GM11168 (cell line): ENCODE data around the gene TRIP10.

ENCODE experiments used
- in situ Hi-C: fragments of 300-500 bp; cut with MboI; formaldehyde crosslinking; loops from one replicate; pipeline ENCODE4 v1.12.0; 2022; ENCODE audit warnings: low sequenced_read_pairs; ENCODE audit not compliant: unreplicated experiment

TRIP10 gene

DNA sequence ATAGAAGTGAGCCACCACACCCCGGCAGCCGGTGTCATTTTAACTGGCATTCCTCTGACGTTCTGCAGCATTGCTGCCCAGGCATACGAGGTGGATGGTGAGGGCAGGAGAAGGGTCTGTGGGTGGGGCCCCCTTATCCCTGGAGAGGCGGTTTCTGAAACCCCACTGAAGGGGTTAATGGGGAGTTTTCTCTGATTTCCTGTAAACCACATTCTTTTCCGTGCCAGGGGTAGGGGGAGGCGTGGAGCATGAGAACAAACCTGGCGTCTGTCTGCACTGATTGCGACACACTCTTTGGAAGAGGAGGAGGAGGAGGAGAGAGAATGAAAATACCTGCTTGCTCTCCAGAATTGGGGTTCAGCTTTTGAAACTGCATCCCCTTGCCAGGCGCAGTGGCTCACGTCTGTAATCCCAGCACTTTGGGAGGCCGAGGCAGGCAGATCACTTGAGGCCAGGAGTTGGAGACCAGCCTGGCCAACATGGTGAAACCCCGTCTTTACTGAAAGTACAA, 16.3 kb upstream of the TRIP10 start:
- in situ Hi-C loops = no loop called here

DNA sequence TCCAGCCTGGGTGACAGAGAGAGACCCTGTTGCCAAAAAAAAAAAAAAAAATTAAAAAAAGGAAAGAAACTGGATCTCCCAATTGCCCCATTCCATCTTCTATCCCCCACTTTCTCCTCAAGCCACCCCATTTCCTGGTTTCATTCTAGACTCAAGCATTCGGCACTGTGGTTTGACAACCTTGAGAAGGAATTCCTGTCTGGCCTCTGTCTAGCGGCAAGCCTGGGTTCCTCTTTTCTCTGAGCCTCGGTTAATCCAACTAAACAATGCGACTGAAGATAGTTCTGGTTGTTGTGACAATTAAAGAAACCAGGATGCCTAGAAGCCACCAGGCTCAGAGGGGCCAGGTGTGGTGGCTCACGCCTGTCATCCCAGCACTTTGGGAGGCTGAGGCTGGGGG, 15.7 kb upstream of the TRIP10 start:
- in situ Hi-C loops = no loop called here

DNA sequence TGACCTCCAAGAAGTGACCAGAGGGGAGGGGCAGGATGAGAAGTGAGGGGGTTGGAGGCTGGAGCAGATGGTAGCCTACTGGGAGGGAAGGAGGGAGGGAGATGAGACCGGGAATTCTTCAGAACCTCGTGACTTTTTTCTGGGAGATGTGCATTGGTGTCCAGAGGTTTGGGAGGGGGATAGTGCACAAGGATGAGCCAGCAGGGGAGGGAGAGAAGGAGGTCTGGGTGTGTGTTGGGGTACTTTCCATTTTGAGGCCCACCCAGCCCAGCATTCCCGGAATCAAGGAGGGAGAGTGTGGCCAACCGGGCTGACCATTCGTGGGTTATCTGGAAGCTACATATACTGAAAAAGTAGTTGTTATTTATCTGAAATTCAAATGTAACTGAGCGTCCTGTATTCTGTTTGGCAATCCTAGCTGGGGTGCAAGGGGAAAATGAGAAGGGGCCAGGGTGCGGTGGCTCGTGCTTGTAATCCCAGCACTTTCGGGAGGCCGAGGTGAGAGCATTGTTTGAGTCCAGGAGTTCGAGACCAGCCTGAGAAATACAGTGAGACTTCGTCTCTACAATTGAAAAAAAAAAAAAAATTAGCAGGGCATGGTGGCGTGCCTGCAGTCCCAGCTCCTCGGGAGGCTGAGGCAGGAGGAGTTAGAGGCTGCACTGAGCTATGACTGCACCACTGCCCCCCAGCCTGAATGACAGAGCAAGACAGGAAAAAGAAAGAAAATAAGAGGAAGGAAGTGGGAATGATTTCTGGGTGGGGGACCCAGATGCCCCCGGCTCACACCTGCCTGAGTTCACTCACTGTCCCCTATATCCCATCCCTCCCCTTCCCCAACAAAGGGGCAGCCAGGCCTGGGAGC, 14.6 kb upstream of the TRIP10 start:
- in situ Hi-C loops = no loop called here

DNA sequence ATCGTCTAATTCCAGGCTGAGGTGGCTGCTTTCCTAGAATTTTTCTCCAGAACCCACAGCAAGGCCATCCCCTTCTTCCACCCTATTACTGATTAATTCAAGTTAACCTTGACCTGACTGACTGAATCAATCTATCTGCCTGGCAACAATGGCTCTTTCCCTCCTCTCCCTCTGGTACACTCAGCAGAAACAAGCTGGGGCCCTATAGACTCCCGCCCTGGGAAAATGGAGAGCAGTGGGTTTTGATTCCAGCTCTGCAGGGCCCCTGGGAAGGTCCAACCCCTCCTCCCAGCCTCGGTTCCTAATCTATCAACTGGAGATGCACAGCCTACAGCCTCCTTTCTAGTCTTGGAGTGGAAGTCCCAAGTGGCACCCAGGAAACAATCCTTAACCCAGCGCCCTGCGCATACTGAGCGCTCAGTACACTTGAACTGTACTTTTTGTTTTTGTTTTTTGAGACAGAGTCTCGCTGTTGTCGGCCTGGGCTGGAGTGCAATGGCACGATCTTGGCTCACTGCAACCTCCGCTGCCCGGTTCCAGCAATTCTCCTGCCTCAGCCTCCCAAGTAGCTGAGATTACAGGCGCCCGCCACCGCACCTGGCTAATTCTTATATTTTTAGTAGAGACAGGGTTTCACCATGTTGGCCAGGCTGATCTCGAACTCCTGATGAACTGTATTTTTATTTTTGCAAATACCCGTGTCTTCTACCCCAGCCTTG, 13.8 kb upstream of the TRIP10 start:
- in situ Hi-C loops = no loop called here

DNA sequence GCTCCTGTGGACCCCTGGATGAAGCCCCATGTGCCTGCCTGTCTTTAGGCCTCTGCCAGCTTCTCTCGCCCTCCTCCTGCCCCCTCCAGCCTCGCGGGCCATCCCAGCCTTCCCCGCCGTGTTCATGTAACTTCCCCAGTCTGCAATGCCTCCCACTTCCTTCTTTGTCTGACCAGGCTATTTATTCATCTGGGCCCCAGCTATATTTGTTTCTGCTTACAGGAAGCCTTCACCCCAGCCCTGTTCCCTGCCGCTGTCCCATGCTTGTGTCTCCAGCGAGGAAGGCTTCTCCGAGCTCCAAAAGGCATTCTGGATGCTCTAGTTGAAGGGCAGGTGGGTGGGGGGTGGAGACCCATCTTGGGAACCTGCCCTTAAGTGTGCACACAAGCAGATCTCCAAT, 11.1 kb upstream of the TRIP10 start:
- in situ Hi-C loops = no loop called here

DNA sequence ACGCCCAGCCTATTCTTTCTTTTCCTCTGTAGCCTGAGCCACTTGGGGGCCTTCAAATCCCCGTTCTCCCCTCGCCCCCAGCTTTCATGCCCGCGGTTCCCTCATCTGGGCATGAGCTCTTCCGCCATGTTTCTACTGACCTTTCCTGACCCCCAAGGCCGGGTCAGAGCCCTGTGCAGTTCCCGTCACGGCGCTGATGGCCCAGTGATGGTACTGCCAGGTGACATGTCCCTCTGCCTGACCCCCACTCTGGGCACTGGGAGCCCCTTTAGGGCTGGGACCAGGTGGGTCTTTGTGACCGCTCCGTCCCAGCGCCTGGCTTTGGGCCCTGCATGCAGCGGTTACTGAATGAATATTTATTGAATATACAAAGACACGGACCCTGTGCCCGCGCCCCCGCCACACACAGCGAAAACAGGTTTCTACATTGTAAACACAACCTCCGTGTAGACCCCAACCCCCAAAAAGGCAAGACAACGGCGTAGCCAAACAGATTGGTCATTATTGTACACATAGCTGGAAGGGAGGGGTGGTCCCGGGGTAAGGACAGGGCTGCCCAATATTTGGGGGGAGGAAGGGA, 9.8 kb upstream of the TRIP10 start:
- in situ Hi-C loops = loop anchor here (10.0 kb wide), 1 partner anchor 205 kb away; no protein-coding TSS in a partner anchor

DNA sequence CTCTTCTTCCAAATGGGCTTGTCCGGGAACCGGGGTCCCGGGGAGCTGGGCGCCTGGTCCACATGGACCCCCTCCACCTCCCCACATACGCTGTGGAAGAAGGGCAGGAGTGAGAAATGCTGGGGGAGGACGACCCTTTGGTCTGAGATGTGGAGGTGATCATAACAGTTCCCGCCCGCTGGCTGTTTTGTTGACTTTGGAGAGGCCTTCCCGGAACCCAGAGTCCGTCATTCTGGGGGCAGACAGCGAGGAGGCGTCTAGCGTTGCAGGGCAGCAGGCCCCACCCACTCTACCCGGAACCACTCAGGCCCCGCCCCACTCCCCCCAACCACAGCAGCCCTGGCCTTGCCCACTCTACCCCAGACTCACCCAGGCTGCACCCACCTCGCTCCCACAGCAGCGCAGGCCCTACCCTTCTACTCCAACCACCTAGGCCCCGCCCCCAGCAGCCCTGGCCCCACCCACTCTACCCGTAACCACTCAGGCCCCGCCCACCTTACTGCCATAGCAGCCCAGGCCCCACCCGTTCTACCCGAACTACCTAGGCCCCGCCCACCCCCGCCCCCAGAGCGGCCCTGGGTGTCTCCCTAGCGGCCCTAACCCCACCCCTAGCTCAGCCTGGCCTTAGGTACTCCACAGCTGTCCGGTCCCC, 9.2 kb upstream of the TRIP10 start:
- in situ Hi-C loops = loop anchor here (10.0 kb wide), 1 partner anchor 205 kb away; no protein-coding TSS in a partner anchor

DNA sequence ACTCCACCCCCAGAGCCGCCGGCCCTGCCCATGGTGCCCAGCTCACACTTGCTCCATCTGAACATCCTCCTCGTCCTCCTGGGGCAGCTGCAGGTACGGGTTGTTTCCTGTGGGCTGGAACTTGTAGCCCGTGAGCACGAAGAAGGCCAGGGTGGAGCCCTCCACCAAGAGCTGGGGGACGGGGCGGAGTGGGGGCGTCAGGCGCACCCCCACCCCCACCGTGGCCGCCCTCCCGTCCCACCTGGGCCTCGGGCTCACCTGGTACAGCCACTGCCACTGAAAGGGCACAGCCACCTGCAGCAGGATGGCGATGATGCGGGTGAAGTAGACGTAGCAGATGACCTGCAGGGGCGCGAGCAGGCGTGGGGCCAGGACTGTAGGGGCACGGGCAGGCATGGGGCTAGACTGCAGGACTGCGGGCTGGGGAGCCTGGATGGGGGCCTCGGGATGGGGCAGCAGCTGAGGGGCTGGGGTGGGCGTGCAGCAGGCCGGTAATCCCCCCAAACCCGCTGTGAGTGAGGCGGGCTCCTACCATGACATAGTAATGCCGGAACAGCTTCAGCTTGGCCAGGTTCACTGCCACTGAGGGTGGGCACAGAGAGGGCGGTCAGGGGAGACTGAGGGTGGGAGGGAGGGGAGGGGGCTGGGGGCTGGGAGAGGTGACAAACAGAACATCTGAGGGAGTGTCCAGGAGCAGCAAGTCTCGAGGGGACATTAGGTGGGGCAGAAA, 8.4 kb upstream of the TRIP10 start:
- in situ Hi-C loops = loop anchor here (10.0 kb wide), 1 partner anchor 206 kb away; no protein-coding TSS in a partner anchor

DNA sequence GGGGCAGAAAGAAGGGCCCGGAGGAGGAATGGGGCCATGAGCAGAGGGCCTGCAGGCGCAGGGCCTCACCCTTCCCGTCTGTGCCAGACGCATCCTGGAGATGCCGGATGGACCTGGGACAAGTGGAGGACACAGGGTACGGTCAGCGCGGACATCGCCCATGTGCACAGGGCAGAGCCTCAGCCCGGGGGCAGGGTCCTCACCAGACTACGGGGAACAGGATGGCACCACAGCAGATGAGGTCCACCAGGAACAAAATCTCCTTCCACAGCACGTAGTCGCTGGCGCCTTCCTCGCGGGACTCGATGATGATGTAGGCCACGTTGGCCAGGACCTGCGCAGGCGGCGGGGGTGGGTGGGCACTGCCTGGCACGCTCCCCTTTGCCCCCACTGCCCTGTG, 7.7 kb upstream of the TRIP10 start:
- in situ Hi-C loops = loop anchor here (10.0 kb wide), 1 partner anchor 207 kb away; no protein-coding TSS in a partner anchor

DNA sequence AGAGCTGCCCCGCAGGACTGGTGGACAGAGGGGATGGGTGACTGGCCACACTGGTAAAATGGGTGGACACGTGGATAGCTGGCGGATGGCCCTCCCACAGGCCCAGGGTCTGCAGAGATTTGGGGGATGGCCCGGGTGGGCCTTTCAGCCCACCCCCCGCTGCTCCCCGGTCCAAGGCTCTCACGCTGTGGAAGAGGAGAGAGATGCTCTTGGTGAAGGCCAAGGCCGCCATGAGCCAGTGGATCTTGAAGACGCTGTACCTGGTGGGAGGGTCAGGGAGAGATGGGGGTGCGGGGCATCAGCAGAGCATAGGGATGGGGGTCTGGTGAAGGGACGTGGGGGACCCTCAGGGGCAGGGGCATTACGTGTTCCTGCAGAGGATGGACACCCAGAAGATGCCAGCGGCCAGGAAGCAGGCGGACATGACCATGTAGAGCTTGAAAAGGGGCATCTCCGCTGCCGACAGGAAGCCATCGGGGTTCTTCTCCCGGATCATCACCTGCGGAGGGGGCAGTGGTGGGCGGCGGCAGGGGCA, 6.6 kb upstream of the TRIP10 start:
- in situ Hi-C loops = loop anchor here (10.0 kb wide), 1 partner anchor 208 kb away; no protein-coding TSS in a partner anchor

DNA sequence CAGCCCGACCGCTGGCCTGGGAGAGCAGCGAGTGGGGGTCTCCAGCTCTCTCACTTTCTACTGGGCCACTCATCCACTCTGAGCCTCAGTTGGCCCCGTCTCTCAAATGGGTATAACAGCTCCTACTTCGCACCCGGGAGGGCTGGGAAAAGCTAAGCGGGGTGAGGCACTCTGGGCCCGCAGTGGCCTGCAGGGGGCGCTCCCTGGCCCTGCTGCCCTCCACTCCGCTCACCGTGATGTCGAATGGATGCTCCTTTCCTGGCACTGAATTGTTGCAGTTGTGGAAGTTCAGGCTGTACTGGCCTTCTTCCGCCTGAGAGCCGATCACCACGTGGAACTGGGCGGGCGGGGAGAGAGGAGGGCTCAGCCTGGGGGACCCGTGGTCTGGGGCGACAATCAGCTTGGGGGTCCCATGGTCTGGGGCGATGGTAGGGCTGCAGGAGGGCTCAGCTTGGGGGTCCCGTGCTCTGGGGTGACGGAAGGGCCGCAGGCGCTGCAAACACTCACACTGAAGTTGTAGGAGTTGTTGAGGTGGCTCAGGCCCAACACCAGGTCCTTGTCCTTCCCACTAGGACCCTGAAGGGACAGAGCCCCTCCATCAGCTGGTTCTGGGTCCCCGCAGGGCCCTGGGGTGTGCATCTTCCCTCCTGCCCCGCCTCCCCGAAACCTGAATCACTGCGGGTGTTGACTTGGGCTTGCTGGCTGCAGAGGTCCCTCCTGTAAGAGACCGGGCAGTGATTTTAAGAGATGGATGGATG, 6.0 kb upstream of the TRIP10 start:
- in situ Hi-C loops = loop anchor here (10.0 kb wide), 1 partner anchor 209 kb away; no protein-coding TSS in a partner anchor

DNA sequence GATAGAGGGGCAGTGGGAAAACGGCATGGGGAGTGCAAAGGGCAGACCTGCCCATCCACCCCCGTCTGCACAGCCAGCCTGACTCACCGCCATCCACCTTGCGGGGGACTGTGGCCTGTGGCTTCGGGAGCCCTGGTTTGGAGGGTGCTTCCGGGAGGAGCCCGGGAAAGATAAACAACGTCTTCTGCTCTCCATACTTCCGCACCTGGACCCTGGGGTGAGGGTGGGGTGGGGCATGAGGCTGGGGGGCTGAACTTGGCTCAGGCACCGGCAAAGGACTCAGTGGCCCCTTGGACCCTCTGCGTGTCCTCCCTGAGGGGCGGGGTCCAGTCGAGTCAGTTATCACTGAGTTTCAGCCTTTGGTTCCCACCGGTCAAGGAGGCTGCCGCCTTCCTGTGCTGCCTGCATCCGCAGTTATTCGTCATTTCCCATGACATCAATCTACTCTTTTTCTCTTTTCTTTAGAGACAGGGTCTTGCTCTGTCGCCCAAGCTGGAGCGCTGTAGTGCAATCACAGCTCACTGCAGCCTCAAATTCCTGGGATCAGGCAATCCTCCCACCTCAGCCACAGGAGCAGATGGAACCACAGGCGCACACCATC, 5.3 kb upstream of the TRIP10 start:
- in situ Hi-C loops = loop anchor here (10.0 kb wide), 1 partner anchor 209 kb away; no protein-coding TSS in a partner anchor

DNA sequence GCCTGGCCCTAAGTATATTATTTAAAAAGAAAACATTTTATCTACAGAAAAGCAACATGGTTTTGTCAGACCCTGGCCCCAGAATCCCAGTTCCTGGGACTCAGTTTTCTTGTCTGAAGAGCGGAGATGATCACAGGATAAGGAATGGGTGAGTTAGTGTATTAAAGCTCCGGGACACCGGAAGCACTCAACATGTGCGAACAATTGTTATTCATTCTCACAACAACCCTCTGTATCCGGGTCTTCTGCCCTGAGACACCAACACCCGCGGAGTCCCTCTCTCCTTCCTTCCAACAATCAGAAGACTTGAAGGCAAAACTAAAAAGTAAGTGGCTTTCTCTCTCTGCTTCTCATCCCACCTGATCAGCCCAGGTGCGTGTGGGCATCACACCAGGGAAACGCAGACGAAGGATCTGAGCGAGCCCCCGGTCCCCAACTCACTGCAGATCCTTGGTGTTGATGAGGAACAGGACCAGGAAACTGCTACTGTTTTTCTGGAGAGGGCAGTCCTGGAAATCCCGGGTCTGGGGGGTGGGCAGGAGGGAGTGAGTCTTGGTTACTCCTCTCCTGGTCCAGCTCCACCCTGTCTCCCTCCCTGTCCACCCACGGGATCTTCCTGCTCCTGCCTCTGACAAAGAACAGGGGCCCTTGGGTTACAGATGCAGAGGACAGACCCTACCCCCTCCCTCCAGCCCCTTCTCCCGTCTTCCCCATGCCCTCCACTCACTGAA, 4.1 kb upstream of the TRIP10 start:
- in situ Hi-C loops = loop anchor here (5.0 to 10.0 kb wide), 2 partner anchors 88 to 211 kb away; no protein-coding TSS in a partner anchor

DNA sequence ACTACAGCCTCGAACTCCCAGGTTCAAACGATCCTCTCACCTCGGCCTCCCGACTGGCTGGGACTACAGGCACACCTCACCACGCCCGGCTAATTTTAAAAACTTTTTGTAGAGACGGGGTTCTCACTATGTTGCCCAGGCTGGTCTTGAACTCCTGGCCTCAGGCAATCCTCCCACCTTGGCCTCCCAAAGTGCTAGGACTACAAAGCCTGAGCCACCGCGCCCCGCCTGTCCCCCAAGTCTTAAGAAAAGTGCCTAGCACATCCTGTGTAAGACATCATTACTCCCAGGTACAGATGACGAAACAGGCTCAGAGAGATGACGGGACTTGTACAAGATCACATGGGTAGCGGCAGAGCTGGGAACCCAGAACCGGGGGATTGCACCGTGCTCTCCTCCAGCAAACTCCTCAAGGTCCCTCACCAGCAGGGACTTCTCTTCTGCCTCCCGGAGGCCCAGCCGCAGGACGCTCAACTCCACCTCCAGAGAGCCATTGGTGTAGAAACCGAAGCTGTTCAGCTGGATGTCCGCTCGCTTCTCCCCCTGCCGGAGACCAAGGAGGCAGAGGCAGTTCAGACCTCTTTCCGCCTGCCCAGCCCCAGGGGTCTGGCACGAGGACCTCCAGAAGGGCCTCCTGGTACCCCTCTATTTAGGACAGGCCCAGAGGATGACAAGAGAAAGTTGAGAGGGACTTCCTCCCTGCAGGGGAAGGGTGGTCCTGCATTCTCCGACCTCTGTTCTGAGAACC, 3.1 kb upstream of the TRIP10 start:
- in situ Hi-C loops = loop anchor here (5.0 to 10.0 kb wide), 2 partner anchors 89 to 212 kb away; no protein-coding TSS in a partner anchor

DNA sequence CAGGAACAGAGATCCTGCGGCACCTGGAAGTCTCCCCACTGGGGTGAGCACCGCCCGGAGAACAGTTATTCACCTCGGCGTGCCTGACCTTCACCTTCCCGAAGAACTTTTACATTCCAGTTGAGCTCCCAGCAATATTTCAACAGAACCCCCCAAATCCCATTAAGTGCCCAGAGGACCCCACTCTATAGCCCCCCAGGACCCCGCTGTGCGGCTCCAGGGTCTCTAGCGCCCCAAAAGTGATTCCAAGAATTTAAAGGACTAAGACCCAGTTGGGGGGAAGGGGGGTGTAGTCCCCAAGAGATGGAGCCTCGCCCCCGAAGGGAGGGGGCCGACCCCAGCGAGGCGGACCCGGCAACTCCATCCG, 2.6 kb upstream of the TRIP10 start:
- in situ Hi-C loops = loop anchor here (5.0 to 10.0 kb wide), 2 partner anchors 90 to 212 kb away; no protein-coding TSS in a partner anchor

DNA sequence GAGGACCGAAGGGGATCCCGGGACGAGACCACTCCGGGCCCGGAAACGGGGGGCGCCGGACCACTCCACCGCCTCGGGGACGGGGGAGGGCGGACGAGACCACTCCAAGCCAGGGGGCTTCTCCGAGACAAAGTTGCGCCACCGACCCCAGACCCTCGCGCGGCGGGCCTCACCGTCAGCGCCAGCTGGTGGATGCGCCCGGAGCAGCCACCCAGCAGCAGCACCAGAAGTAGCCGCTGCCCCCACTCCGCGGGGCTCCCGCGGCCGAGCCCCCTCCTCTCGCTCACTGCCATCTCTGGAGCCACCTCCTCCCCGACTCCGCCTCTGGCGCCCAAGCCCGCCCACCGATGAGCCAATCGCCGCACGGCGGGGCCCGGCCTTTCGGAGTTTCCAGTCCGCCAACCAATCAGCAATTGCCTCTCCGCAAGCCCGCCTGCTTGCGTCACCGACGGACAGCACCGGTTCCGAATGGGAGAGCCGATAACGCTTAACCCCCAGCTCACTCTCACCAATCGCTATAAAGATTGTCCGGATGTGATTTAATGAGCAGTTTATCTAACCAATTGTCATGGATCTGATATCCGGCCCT, 2.1 kb upstream of the TRIP10 start, which contains the start of gene GPR108:
TSS of gene GPR108 (minus strand) at position 297 of the 589 bp plus-strand sequence. CDS start at position 293, 4 bp downstream.
- in situ Hi-C loops = loop anchor here (5.0 to 10.0 kb wide), 2 partner anchors 90 to 213 kb away; no protein-coding TSS in a partner anchor
